MCF 10A (cell line): ENCODE results near the gene SPACDR. TPM values are rescaled to one million over a fixed set of nuclear protein-coding genes. Genes with fewer than 3 reads are reported as not detected.
"Not testable (repeated sequence)": the region's sequence is repeated elsewhere in the genome, so short reads cannot be mapped to it uniquely, and the experiment has no call there.

Source experiments
- BruUV-seq: library from RNA; stranded (reverse); fragments of 400-500 nt; replicated peaks from 2 replicates; lab custom pipeline; 2021; lab: Mats Ljungman, UMichigan
- CTCF ChIA-PET: fragments of 300-600 bp; sonication (Branson Sonifier 250); formaldehyde crosslinking; extraction: SDS; loops from one replicate; lab custom pipeline; 2021; ENCODE audit warnings: antibody characterized with exemption, inconsistent platforms; lab: Yijun Ruan, JAX
- POLR2A ChIA-PET: fragments of 300-600, 350-650 bp; sonication (Branson Sonifier 250); formaldehyde crosslinking; extraction: SDS; loops from one replicate; lab custom pipeline; 2020; ENCODE audit warnings: antibody characterized with exemption, inconsistent platforms; lab: Yijun Ruan, JAX
- DNase-seq: peaks from one replicate; pipeline ENCODE4 v3.0.0-alpha.2; 2018; ENCODE audit not compliant: unreplicated experiment
- H3K27ac Mint-ChIP-seq: one replicate; pipeline ENCODE4 v1.8.0; 2022; ENCODE audit warnings: mild to moderate bottlenecking, low read depth, mixed read lengths; ENCODE audit not compliant: unreplicated experiment
- H3K27me3 Mint-ChIP-seq: one replicate; pipeline ENCODE4 v1.8.0; 2022; ENCODE audit warnings: mixed read lengths; ENCODE audit not compliant: insufficient read depth, unreplicated experiment
- H3K36me3 Mint-ChIP-seq: one replicate; pipeline ENCODE4 v1.8.0; 2022; ENCODE audit warnings: mild to moderate bottlenecking, moderate library complexity, mixed read lengths; ENCODE audit not compliant: insufficient read depth, unreplicated experiment
- H3K4me1 Mint-ChIP-seq: one replicate; pipeline ENCODE4 v1.8.0; 2022; ENCODE audit warnings: mixed read lengths; ENCODE audit not compliant: insufficient read depth, unreplicated experiment
- H3K4me3 Mint-ChIP-seq: one replicate; pipeline ENCODE4 v1.8.0; 2022; ENCODE audit warnings: mild to moderate bottlenecking, moderate library complexity, mixed read lengths; ENCODE audit not compliant: unreplicated experiment
- H3K9me3 Mint-ChIP-seq: one replicate; pipeline ENCODE4 v1.8.0; 2022; ENCODE audit warnings: mixed read lengths; ENCODE audit not compliant: unreplicated experiment
- intact Hi-C: fragments of 100-400 bp; cut with micrococcal nuclease; formaldehyde crosslinking; loops from 2 replicates; pipeline ENCODE4 v1.14.1; 2022
- total RNA-seq: library from RNA; stranded (reverse); gene quantifications from 2 replicates; pipeline ENCODE4 v1.2.3, GENCODE V29; 2022
- TF ChIP-seq, protein P1 (sequence below): fragments of 200-600 bp; IDR thresholded peaks from one replicate; pipeline ENCODE4 v1.8.0; 2022; ENCODE audit warnings: antibody characterized with exemption, mild to moderate bottlenecking; ENCODE audit not compliant: unreplicated experiment

SPACDR gene
- total RNA-seq, 1 experiment from 2014 or later, result 0.49 TPM

DNA sequence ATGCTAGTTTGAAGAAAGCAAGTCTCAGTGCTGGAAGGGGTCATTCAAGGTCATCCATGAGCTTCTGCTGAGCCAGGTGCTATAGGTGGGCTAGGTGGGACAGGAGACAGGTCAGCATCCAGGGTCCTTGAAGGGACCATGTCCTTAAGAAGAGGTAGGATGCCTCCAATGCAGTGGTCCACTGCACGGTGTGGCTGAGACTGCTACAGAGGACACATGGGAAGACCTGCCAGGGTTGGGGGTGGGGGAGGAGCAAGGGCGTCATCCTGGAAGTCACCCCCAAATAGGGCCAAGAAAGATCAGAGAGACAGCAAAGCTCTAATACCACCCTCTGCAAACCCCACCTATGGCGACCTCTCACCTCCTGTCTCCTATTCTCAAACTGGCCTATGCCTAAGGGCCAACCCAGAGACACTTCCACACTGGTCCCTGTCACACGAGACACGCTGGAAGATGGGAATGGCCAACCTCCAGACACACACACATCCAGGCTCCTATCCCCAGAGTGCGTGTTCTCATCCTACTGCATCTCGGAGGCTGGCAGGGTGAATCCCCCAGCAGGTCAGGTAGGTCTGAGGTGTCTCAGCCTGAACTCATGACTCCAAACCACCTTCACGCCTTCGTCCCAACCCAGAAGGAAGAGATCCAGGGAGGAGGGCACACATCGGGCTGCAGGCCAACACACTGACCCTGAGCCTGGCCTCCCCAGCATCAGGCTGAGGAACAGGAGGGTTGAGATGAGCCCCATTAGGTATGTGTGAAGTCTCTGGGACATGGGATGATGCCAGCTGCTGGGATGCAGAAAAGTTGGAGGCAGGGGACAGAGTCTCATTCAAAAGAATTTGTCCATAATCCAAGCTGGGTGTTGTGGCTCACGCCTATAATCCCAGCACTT is 22.2 kb downstream of the SPACDR start:
- TF ChIP-seq, protein P1, sequence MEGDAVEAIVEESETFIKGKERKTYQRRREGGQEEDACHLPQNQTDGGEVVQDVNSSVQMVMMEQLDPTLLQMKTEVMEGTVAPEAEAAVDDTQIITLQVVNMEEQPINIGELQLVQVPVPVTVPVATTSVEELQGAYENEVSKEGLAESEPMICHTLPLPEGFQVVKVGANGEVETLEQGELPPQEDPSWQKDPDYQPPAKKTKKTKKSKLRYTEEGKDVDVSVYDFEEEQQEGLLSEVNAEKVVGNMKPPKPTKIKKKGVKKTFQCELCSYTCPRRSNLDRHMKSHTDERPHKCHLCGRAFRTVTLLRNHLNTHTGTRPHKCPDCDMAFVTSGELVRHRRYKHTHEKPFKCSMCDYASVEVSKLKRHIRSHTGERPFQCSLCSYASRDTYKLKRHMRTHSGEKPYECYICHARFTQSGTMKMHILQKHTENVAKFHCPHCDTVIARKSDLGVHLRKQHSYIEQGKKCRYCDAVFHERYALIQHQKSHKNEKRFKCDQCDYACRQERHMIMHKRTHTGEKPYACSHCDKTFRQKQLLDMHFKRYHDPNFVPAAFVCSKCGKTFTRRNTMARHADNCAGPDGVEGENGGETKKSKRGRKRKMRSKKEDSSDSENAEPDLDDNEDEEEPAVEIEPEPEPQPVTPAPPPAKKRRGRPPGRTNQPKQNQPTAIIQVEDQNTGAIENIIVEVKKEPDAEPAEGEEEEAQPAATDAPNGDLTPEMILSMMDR, result no peak
- ChIA-PET CTCF (interaction anchor here (0.6 to 1.4 kb wide), 3 partner anchors 27 to 119 kb away, joined by 3 to 4 read pairs (median 4); no protein-coding TSS in a partner anchor), POLR2A (interaction anchor here (0.6 to 1.6 kb wide), 2 partner anchors 14 to 264 kb away, joined by 3 read pairs; partner anchors contain the start of genes POP7 and ZCWPW1)

DNA sequence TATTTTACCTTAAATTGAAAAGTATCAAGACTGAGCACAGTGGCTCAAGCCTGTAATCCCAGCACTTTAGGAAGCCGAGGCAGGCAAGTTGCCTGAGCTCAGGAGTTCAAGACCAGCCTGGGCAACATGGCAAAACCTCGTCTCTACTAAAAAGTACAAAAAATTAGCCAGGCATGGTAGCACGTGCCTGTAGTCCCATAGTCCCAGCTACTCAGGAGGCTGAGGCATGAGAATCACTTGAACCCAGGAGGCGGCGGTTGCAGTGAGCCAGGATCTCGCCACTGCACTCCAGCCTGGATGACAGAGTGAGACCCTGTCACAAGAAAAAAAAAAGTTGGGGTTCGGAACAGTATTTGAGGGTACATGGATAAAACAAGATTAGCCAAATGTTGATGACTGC is 24.8 kb downstream of the SPACDR start:
- DNase-seq, BruUV-seq: not testable (repeated sequence)

More for the DNA sequence above, 22.2 kb downstream of the SPACDR start:
- DNase-seq, result no peak
- Mint-ChIP-seq H3K4me1 (peaks cover 12% of the 10 kb centered on the region), H3K27ac (no peak overlapping the region), H3K4me3 (no peak overlapping the region), H3K27me3 (no peaks in the 10 kb centered on the region), H3K36me3 (peaks cover 1% of the 10 kb centered on the region), H3K9me3 (no peaks in the 10 kb centered on the region)
- no TSS peak for BruUV-seq
- intact Hi-C loops, result no loop called here

DNA sequence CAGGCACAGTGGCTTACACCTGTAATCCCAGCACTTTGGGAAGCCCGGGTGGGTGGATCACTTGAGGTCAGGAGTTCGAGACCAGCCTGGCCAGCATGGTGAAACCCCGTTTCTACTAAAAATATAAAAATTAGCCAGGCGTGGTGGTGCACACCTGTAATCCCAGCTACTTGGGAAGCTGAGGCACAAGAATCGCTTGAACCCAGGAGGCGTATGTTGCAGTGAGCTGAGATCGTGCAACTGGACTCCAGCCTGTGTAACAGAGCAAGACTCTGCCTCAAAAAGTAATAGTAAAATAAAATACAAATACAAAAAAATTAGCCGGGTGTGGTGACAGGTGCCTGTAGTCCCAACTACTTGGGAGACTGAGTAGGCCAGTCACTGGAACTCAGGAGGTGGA is 25.3 kb downstream of the SPACDR start:
- ChIA-PET CTCF (interaction anchor here (0.6 to 0.7 kb wide), 2 partner anchors 38 to 223 kb away, joined by 4 to 6 read pairs; no protein-coding TSS in a partner anchor), POLR2A (interaction anchor here (5.2 kb wide), 1 partner anchor 10 kb away, joined by 27 read pairs; the partner anchor contains the start of genes MEPCE and ZCWPW1)
- H3K9me3 Mint-ChIP-seq, H3K27ac Mint-ChIP-seq, DNase-seq, BruUV-seq, intact Hi-C loops, H3K4me3 Mint-ChIP-seq, H3K27me3 Mint-ChIP-seq: not testable (repeated sequence)
- peaks cover 11% of the 10 kb centered on the region for H3K4me1 Mint-ChIP-seq
- peaks cover 27% of the 10 kb centered on the region for H3K36me3 Mint-ChIP-seq

More for the DNA sequence above, 24.8 kb downstream of the SPACDR start:
- ChIA-PET POLR2A (interaction anchor here (5.2 kb wide), 1 partner anchor 10 kb away, joined by 27 read pairs; the partner anchor contains the start of genes MEPCE and ZCWPW1), CTCF (interaction anchor here (0.6 kb wide), 2 partner anchors 222 to 388 kb away, joined by 4 read pairs; partner anchors contain the start of gene EPHB4)
- H3K27me3 Mint-ChIP-seq, H3K9me3 Mint-ChIP-seq, intact Hi-C loops, H3K4me3 Mint-ChIP-seq, H3K27ac Mint-ChIP-seq: not testable (repeated sequence)
- H3K4me1 Mint-ChIP-seq, result peaks cover 12% of the 10 kb centered on the region
- peaks cover 22% of the 10 kb centered on the region for H3K36me3 Mint-ChIP-seq

DNA sequence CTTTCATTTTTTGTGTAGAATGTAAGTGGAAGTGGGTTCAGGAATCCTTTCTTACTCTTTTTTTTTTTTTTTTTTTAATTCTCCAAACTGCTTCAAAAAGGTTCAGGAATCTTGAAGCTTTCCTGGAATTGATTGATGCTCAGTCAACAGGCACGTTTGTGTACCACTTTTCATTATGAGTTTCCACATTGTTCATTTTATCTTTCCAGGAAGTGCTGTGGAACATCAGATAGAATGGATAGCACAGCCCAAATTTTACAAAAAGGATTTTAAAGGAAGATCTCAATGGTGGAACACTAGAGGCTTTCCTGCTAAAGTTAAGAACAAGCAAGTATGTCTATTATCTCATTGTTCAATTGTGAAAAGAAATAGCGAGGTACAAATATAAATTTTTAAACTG is 25.9 kb downstream of the SPACDR start:
- H3K27me3 Mint-ChIP-seq, result no peaks in the 10 kb centered on the region
- POLR2A ChIA-PET, result interaction anchor here (0.6 to 5.2 kb wide), 4 partner anchors 9 to 623 kb away, joined by 3 to 27 read pairs (median 15); partner anchors contain the start of genes MEPCE, SRRT and ZCWPW1
- no TSS peak for BruUV-seq
- H3K4me3 Mint-ChIP-seq, result no peak overlapping the region
- no peak for DNase-seq
- H3K4me1 Mint-ChIP-seq, result peaks cover 17% of the 10 kb centered on the region
- intact Hi-C loops, result no loop called here
- CTCF ChIA-PET, result interaction anchor here (0.6 to 2.2 kb wide), 4 partner anchors 12 to 918 kb away, joined by 3 to 10 read pairs (median 5); no protein-coding TSS in a partner anchor
- H3K9me3 Mint-ChIP-seq, result no peaks in the 10 kb centered on the region
- H3K27ac Mint-ChIP-seq, result no peak overlapping the region
- H3K36me3 Mint-ChIP-seq, result peaks cover 33% of the 10 kb centered on the region
- TF ChIP-seq, protein P1, result no peak
